ENCODE results near the gene SEBOX. TPM values are rescaled to one million over a fixed set of nuclear protein-coding genes. Genes with fewer than 3 reads are reported as not detected.

Gene SEBOX
- total RNA-seq, 1 donor from 2014 or later, result not detected

DNA sequence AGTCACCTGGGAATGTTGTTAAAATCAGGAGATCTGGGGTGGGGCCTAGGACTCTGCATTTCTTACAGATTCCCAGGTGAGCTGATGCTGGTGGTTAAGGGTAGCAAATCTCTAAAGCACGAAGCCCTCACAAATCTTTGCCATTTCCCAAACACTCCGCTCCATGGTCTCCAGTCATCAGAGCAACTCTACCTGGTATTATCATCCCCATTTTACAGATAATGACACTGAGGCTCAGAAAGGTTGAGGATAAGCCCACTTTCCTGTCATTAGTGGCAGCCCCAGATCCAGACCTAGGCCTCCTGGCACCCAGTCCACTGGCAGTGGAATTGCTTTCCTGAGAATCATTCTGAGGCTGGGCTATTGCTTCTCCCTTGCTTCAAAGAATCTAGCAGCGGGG lies 32.3 kb upstream of the SEBOX start:
- Mint-ChIP-seq H3K36me3 (ENCODE audit: insufficient read depth) (peaks cover 5% of the 10 kb centered on the region), H3K27ac (no peak overlapping the region)

DNA sequence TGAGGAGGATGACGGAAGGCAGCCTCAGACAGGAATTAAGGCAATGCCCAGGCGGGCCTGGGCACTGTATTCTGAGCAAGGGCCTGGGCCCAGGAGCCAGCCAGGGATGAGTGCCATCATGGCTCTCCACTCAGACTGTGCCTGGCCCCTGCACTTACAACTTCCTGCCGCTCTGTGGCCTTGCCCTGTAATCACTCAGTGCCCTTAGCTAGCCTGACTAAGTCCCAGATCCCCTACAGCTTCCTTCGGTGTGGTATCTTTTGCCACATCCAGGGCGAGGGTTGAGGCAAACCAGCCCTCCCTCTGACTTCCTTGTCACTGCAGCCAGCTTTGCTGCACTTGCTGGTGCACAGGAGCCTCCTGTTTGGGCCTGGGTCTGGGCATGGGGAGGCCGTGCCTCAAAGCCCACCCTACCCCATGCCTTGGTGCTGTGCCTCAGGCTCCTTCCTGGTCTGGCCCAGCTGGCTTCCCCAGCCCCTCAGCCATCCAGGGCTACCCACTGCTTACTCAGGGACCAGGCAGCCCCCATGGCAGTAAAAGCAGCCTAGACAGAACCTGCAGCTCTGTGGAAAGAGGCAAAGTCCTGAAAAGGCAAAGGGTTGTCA lies 31.7 kb upstream of the SEBOX start:
- TF ChIP-seq, protein P1, sequence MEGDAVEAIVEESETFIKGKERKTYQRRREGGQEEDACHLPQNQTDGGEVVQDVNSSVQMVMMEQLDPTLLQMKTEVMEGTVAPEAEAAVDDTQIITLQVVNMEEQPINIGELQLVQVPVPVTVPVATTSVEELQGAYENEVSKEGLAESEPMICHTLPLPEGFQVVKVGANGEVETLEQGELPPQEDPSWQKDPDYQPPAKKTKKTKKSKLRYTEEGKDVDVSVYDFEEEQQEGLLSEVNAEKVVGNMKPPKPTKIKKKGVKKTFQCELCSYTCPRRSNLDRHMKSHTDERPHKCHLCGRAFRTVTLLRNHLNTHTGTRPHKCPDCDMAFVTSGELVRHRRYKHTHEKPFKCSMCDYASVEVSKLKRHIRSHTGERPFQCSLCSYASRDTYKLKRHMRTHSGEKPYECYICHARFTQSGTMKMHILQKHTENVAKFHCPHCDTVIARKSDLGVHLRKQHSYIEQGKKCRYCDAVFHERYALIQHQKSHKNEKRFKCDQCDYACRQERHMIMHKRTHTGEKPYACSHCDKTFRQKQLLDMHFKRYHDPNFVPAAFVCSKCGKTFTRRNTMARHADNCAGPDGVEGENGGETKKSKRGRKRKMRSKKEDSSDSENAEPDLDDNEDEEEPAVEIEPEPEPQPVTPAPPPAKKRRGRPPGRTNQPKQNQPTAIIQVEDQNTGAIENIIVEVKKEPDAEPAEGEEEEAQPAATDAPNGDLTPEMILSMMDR (IDR thresholded peaks at IDR 0.05; ENCODE audit: unreplicated experiment), result no peak
- no peak overlapping the region for H3K27ac Mint-ChIP-seq
- H3K36me3 Mint-ChIP-seq (ENCODE audit: insufficient read depth), result peaks cover 5% of the 10 kb centered on the region
- H3K9me3 Mint-ChIP-seq (ENCODE audit: low read depth), result no peaks in the 10 kb centered on the region
- H3K4me1 Mint-ChIP-seq (ENCODE audit: low read depth), result no peaks in the 10 kb centered on the region
- H3K4me3 Mint-ChIP-seq (ENCODE audit: low read depth), result no peak overlapping the region
- DNase-seq (ENCODE audit: low spot score, unreplicated experiment), result no peak
- no peaks in the 10 kb centered on the region for H3K27me3 Mint-ChIP-seq

More for the DNA sequence above, 32.3 kb upstream of the SEBOX start:
- TF ChIP-seq, protein P1 (IDR thresholded peaks at IDR 0.05; ENCODE audit: unreplicated experiment), result no peak
- H3K9me3 Mint-ChIP-seq (ENCODE audit: low read depth), result no peaks in the 10 kb centered on the region
- no peaks in the 10 kb centered on the region for H3K27me3 Mint-ChIP-seq
- H3K4me3 Mint-ChIP-seq (ENCODE audit: low read depth), result no peak overlapping the region
- no peak for DNase-seq (ENCODE audit: low spot score, unreplicated experiment)
- H3K4me1 Mint-ChIP-seq (ENCODE audit: low read depth), result no peaks in the 10 kb centered on the region

DNA sequence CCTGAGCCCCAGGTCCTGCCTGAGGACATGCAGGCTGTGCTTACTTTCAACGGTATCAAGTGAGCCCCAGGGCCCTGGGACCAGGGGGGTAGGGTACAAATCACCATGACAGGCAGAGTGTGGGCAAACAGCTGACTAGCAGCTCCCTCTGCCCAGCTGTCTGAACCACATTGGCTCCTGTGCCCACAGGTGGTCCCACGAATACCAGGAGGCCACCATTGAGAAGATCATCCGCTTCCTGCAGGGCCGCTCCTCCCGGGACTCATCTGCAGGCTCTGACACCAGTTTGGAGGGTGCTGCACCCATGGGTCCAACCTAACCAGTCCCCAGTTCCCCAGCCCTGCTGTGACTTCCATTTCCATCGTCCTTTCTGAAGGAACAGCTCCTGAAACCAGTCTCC lies 31.0 kb upstream of the SEBOX start:
- Mint-ChIP-seq H3K9me3 (ENCODE audit: low read depth) (no peaks in the 10 kb centered on the region), H3K27ac (no peak overlapping the region), H3K4me3 (ENCODE audit: low read depth) (no peak overlapping the region), H3K27me3 (no peaks in the 10 kb centered on the region), H3K36me3 (ENCODE audit: insufficient read depth) (peaks cover 7% of the 10 kb centered on the region), H3K4me1 (ENCODE audit: low read depth) (no peaks in the 10 kb centered on the region)
- no peak for DNase-seq (ENCODE audit: low spot score, unreplicated experiment)
- TF ChIP-seq, protein P1 (IDR thresholded peaks at IDR 0.05; ENCODE audit: unreplicated experiment), result no peak

DNA sequence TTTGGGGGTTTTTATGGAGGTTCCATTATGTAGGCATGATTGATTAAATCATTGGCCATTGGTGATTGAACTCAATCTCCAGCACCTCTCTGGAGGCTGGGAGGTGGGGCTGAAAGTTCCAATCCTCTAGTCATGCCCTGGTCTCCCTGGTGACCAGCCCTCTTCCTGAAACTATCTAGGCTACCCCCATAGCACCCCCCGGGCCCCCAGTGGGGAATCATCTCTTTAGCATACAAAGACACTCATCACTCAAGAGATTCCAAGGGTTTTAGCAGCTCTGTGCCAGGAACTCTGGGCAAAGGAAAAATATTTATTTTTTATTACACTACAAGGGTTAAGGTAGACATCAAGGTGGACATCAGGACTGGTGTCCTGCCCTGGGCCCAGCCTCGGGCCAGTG lies 30.4 kb upstream of the SEBOX start:
- no peak for DNase-seq (ENCODE audit: low spot score, unreplicated experiment)

DNA sequence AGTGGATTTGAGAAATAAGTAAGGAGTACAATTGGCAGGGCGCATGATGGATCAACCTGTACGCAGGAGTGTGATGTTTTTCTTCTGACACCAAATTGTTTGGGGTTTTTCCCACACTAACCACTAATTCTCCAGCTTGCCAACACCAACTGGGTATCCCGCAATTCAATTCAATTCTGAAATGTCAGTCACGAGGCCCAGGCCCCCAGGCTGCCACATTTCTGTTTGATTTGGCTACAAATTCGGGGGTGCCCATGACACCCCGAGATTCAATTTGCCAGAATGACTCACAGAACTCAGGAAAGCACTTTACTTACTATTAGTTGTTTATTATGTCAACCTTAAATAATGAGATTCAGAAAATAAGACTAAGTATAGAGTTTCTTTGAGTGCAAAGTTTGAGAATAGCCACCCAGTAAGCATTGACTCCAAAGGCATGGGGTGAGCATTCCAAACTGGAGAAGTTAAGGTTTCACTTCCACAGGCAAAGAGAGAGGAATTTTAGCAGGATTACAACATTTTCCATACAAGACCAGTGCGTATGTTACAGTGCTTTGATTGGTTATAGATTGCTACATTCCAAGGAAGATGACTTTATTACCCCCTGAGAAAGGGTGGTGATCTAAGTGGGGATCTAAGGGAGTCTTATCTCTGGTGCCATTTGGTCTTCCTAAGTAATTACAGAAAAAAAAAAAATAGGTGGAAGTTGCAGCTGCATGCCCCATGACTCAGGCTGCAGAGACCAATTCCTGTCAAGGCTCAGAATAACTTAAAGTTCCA lies 29.5 kb upstream of the SEBOX start:
- Mint-ChIP-seq H3K4me3 (ENCODE audit: low read depth) (no peak overlapping the region), H3K27me3 (no peaks in the 10 kb centered on the region), H3K9me3 (ENCODE audit: low read depth) (no peaks in the 10 kb centered on the region), H3K27ac (no peak overlapping the region), H3K36me3 (ENCODE audit: insufficient read depth) (peaks cover 13% of the 10 kb centered on the region), H3K4me1 (ENCODE audit: low read depth) (peaks cover 8% of the 10 kb centered on the region)
- no peak for DNase-seq (ENCODE audit: low spot score, unreplicated experiment)
- TF ChIP-seq, protein P1 (IDR thresholded peaks at IDR 0.05; ENCODE audit: unreplicated experiment), result no peak

More for the DNA sequence above, 30.4 kb upstream of the SEBOX start:
- peaks cover 9% of the 10 kb centered on the region for H3K36me3 Mint-ChIP-seq (ENCODE audit: insufficient read depth)
- TF ChIP-seq, protein P1 (IDR thresholded peaks at IDR 0.05; ENCODE audit: unreplicated experiment), result no peak
- H3K27me3 Mint-ChIP-seq, result no peaks in the 10 kb centered on the region
- no peaks in the 10 kb centered on the region for H3K9me3 Mint-ChIP-seq (ENCODE audit: low read depth)
- no peak overlapping the region for H3K27ac Mint-ChIP-seq
- H3K4me3 Mint-ChIP-seq (ENCODE audit: low read depth), result no peak overlapping the region
- H3K4me1 Mint-ChIP-seq (ENCODE audit: low read depth), result peaks cover 1% of the 10 kb centered on the region

All from progenitor cell of endocrine pancreas (in vitro differentiated cells).